H1 (cell line): ENCODE results near the gene LAPTM4A. TPM values are rescaled to one million over a fixed set of nuclear protein-coding genes. Genes with fewer than 3 reads are reported as not detected.

Source experiments
- CTCF ChIA-PET: fragments of 300-600 bp; sonication (Branson Sonifier 250); formaldehyde crosslinking; loops from one replicate; lab custom pipeline; 2021; ENCODE audit not compliant: partially characterized antibody; lab: Charles Lee
- POLR2A ChIA-PET: fragments of 300-600 bp; sonication (Branson Sonifier 250); formaldehyde crosslinking; loops from one replicate; lab custom pipeline; 2021; ENCODE audit warnings: inconsistent platforms; ENCODE audit not compliant: partially characterized antibody; lab: Charles Lee
- DNase-seq, 2 experiments: peaks; one replicate each; pipeline versions ENCODE4 v3.0.0 to v3.0.0-alpha.2; 2010 to 2022; ENCODE audit warnings: low spot score in 2 of 2, low read depth in 1 of 2, mixed read lengths in 1 of 2
- FAIRE-seq: peaks from 2 replicates; lab custom pipeline; 2011; peaks lifted over from hg19 to GRCh38; lab: Jason Lieb, UNC
- H2AFZ ChIP-seq: 2 replicates; pipeline ENCODE4 v1.8.1; 2012; ENCODE audit warnings: low read length, inconsistent platforms
- H2AK5ac ChIP-seq: 2 replicates; pipeline ENCODE4 v1.6.1; 2013; ENCODE audit warnings: low read depth, low read length
- H2BK120ac ChIP-seq: replicated peaks from 2 replicates; pipeline ENCODE3; 2013; ENCODE audit warnings: low read depth, low read length, inconsistent platforms
- H2BK12ac ChIP-seq: 2 replicates; pipeline ENCODE4 v1.6.1; 2013; ENCODE audit warnings: low read depth, low read length
- H2BK15ac ChIP-seq: 2 replicates; pipeline ENCODE4 v1.6.1; 2013; ENCODE audit warnings: low read length
- H2BK20ac ChIP-seq: 2 replicates; pipeline ENCODE4 v1.6.1; 2013; ENCODE audit warnings: low read length
- H2BK5ac ChIP-seq: 2 replicates; pipeline ENCODE4 v1.6.1; 2013; ENCODE audit warnings: low read depth, low read length
- H3K14ac ChIP-seq: 2 replicates; pipeline ENCODE4 v1.6.1; 2013; ENCODE audit warnings: inconsistent platforms; ENCODE audit not compliant: insufficient read length
- H3K18ac ChIP-seq: 2 replicates; pipeline ENCODE4 v1.6.1; 2013; ENCODE audit warnings: low read length; ENCODE audit errors: extremely low read depth
- H3K23ac ChIP-seq: 2 replicates; pipeline ENCODE4 v1.6.1; 2013; ENCODE audit warnings: inconsistent platforms; ENCODE audit not compliant: insufficient read length
- H3K23me2 ChIP-seq: 2 replicates; pipeline ENCODE4 v1.6.1; 2013; ENCODE audit warnings: low read depth, low read length
- H3K27ac ChIP-seq: 2 replicates; pipeline ENCODE4 v1.6.1; 2011; ENCODE audit warnings: low read depth, low read length, inconsistent platforms
- H3K27me3 ChIP-seq, 4 experiments: replicated peaks in 1 of 4; 1 replicate in 1 of 4; 2 replicates in 3 of 4; pipeline versions ENCODE4 v1.6.1 to v1.8.1; 2011 to 2013; ENCODE audit warnings: low read length in 3 of 4, mild to moderate bottlenecking in 3 of 4, inconsistent platforms in 2 of 4, mixed read lengths in 2 of 4, moderate library complexity in 1 of 4; ENCODE audit not compliant: control insufficient read depth in 3 of 4, insufficient read depth in 3 of 4; ENCODE audit errors: extremely low read depth in 1 of 4
- H3K36me3 ChIP-seq, 4 experiments: 2 replicates each; pipeline versions ENCODE4 v1.6.1 to v1.8.1; 2011 to 2013; ENCODE audit warnings: mild to moderate bottlenecking in 4 of 4, low read length in 3 of 4, moderate library complexity in 2 of 4, control low read depth in 1 of 4, inconsistent platforms in 1 of 4; ENCODE audit not compliant: insufficient read depth in 4 of 4, control insufficient read depth in 2 of 4
- H3K4ac ChIP-seq: replicated peaks from 2 replicates; pipeline ENCODE3; 2013; ENCODE audit warnings: low read length, low read depth, mixed read lengths, inconsistent platforms; ENCODE audit not compliant: insufficient read length
- H3K4me1 ChIP-seq, 4 experiments: replicated peaks in 1 of 4; 1 replicate in 1 of 4; 2 replicates in 3 of 4; pipeline versions ENCODE4 v1.6.1 to v1.8.1; 2011 to 2013; ENCODE audit warnings: low read length in 3 of 4, inconsistent platforms in 2 of 4, mixed read lengths in 1 of 4; ENCODE audit not compliant: insufficient read depth in 4 of 4, control insufficient read depth in 3 of 4
- H3K4me2 ChIP-seq, 2 experiments: 2 replicates each; pipeline versions ENCODE4 v1.6.1 to v1.8.1; 2011 to 2013; ENCODE audit warnings: low read depth in 2 of 2, low read length in 2 of 2, control low read depth in 1 of 2, inconsistent platforms in 1 of 2, mild to moderate bottlenecking in 1 of 2; ENCODE audit not compliant: insufficient read depth in 1 of 2
- H3K4me3 ChIP-seq, 4 experiments: fragments of 200-600, 300-600 bp in 1 of 4; sonication (generic), shearing (Covaris generic), sonication (Bioruptor Twin) in 1 of 4; 2 replicates each; pipeline versions ENCODE4 v1.5.1 to v1.8.1; 2011 to 2016; ENCODE audit warnings: low read length in 4 of 4, low read depth in 3 of 4, control low read depth in 2 of 4, inconsistent platforms in 2 of 4, mild to moderate bottlenecking in 2 of 4, mixed read lengths in 1 of 4, moderate library complexity in 1 of 4; ENCODE audit not compliant: insufficient read depth in 2 of 4; ENCODE audit errors: extremely low read depth in 1 of 4
- H3K56ac ChIP-seq: replicated peaks from 2 replicates; pipeline ENCODE3; 2013; ENCODE audit warnings: low read depth, mild to moderate bottlenecking, mixed read lengths, low read length, inconsistent platforms; ENCODE audit not compliant: insufficient read length
- H3K79me1 ChIP-seq: 2 replicates; pipeline ENCODE4 v1.6.1; 2013; ENCODE audit warnings: low read depth, low read length, control low read depth
- H3K79me2 ChIP-seq, 2 experiments: 2 replicates each; pipeline versions ENCODE4 v1.6.1 to v1.8.1; 2012 to 2013; ENCODE audit warnings: low read length in 2 of 2, mild to moderate bottlenecking in 2 of 2, inconsistent platforms in 1 of 2; ENCODE audit not compliant: insufficient read depth in 2 of 2, control insufficient read depth in 1 of 2
- H3K9ac ChIP-seq, 4 experiments: replicated peaks in 1 of 4; 1 replicate in 1 of 4; 2 replicates in 3 of 4; pipeline versions ENCODE4 v1.6.1 to v1.8.1; 2011 to 2013; ENCODE audit warnings: low read depth in 3 of 4, low read length in 3 of 4, control low read depth in 2 of 4, mild to moderate bottlenecking in 2 of 4, moderate library complexity in 2 of 4, inconsistent platforms in 1 of 4; ENCODE audit errors: extremely low read depth in 1 of 4
- H3K9me3 ChIP-seq, 2 experiments: 2 replicates each; pipeline versions ENCODE4 v1.6.1 to v1.8.1; 2012 to 2013; ENCODE audit warnings: mild to moderate bottlenecking in 2 of 2, moderate library complexity in 2 of 2, control low read depth in 1 of 2, inconsistent platforms in 1 of 2, low read depth in 1 of 2, low read length in 1 of 2, mixed read lengths in 1 of 2; ENCODE audit not compliant: insufficient read depth in 2 of 2
- H4K20me1 ChIP-seq, 2 experiments: replicated peaks in 1 of 2; 2 replicates each; pipeline versions ENCODE3 to v1.8.1; 2011 to 2013; ENCODE audit warnings: inconsistent platforms in 2 of 2, low read length in 2 of 2, mild to moderate bottlenecking in 1 of 2; ENCODE audit not compliant: insufficient read depth in 2 of 2, control insufficient read depth in 1 of 2
- H4K5ac ChIP-seq: 2 replicates; pipeline ENCODE4 v1.6.1; 2013; ENCODE audit warnings: low read length, low read depth, mixed read lengths, inconsistent platforms; ENCODE audit not compliant: insufficient read length
- H4K8ac ChIP-seq: 2 replicates; pipeline ENCODE4 v1.8.0; 2013; ENCODE audit warnings: mild to moderate bottlenecking, moderate library complexity, low read length, inconsistent platforms; ENCODE audit not compliant: insufficient read depth; ENCODE audit errors: extremely low read depth
- H4K91ac ChIP-seq: replicated peaks from 2 replicates; pipeline ENCODE3; 2013; ENCODE audit warnings: low read length, mixed read lengths, inconsistent platforms; ENCODE audit not compliant: insufficient read length
- EGR1 ChIP-seq: IDR thresholded peaks from 2 replicates; pipeline ENCODE4 v1.6.1; 2011; ENCODE audit warnings: low read depth, low read length, borderline replicate concordance
- SIX5 ChIP-seq: IDR thresholded peaks from 2 replicates; pipeline ENCODE4 v1.6.1; 2011; ENCODE audit warnings: mild to moderate bottlenecking, low read depth, low read length
- WGBS, 2 experiments: shearing (Covaris generic) in 1 of 2; methylation state at CpG; one replicate each; pipeline versions ENCODE4 v1.1.6 to v1.1.7; 2013 to 2015; ENCODE audit warnings: low lambda C conversion rate in 2 of 2, mixed read lengths in 2 of 2, inconsistent platforms in 1 of 2, low coverage in 1 of 2, missing lambda C conversion rate in 1 of 2; ENCODE audit not compliant: insufficient replicate concordance in 2 of 2, insufficient coverage in 1 of 2, insufficient read length in 1 of 2; ENCODE audit errors: extremely low coverage in 1 of 2, missing lambda C conversion rate in 1 of 2; 5-methylcytosine and 5-hydroxymethylcytosine counted together
- polyA plus RNA-seq, 7 experiments: library from polyadenylated mRNA; depleted of rRNA in 3 of 7; stranded (reverse) in 5 of 7; unstranded in 2 of 7; fragments of >200 nt in 5 of 7; fragments of 200-250 nt in 2 of 7; gene quantifications; 1 replicate in 5 of 7; 2 replicates in 1 of 7; 4 replicates in 1 of 7; pipeline versions ENCODE4 v1.2.1 to v1.2.3, GENCODE V29; 2011 to 2013; ENCODE audit warnings: missing spikeins in 2 of 7, mixed read lengths in 2 of 7
- total RNA-seq: library from RNA; stranded (reverse); fragmentation: NEBNext Ultra II Directional; extraction: Animal tissue kit (Norgen Biotek cat#: 25700); gene quantifications from 2 replicates; pipeline ENCODE4 v1.2.1, GENCODE V29; 2021

The LAPTM4A gene
- total and polyA plus RNA-seq, 2 of the 8 experiments (the other 6 are each of a cell fraction or from before 2014, with no cell fraction given): 193 to 419 TPM

DNA sequence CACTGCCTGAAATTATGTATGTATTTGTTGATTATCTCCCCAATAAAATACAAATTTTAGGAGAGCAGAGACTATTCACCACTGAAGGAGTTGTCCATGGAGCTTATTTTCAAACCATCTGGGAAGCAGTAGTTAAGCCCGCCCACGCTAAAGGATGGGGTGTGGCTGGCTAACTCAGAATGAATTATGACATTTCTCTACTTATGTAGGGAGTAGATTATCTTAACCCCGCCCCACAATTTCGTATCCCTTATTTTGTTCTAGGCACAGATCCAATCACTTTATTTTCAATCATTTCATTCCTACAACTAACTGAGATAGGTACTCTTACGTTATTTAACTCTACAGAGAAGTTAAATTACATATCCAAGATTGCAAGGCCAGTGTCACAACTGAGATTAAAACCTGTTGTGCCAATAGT, 1.4 kb upstream of the LAPTM4A start:
- Histone ChIP-seq H2BK12ac (no peak overlapping the region), H3K9ac (no peak overlapping the region), H3K79me2 (peaks cover 12 to 32% of the 10 kb centered on the region in 2 experiments; a peak in 3 of 4 replicates), H3K18ac (no peak overlapping the region), H3K23ac (no peak overlapping the region), H3K4ac (no peak overlapping the region), H3K79me1 (peaks cover 4% of the 10 kb centered on the region; the same call in 1 of the 2 replicates), H2BK15ac (no peak overlapping the region), H2AK5ac (no peak overlapping the region), H3K14ac (no peak overlapping the region), H3K9me3 (no peaks in the 10 kb centered on the region), H3K36me3 (no peaks in the 10 kb centered on the region; a peak in 1 of 8 replicates), H4K20me1 (peaks cover 1 to 5% of the 10 kb centered on the region in 2 experiments), H3K27ac (no peak overlapping the region; the same call in 1 of the 2 replicates), H3K4me1 (peaks cover 0 to 5% (median 0%) of the 10 kb centered on the region in 4 experiments; a peak in 3 of 7 replicates), H2BK120ac (no peak overlapping the region), H3K4me3 (peak overlapping the region; percentile 85 to 88 (median 86)), H4K8ac (no peak overlapping the region), H2BK20ac (no peak overlapping the region), H2BK5ac (no peak overlapping the region), H3K23me2 (peaks cover 10% of the 10 kb centered on the region), H3K56ac (no peak overlapping the region), H4K5ac (no peak overlapping the region), H3K27me3 (no peaks in the 10 kb centered on the region), H2AFZ (no peak overlapping the region), H3K4me2 (peak overlapping the region; percentile 76 to 99), H4K91ac (no peak overlapping the region)
- ChIA-PET POLR2A (interaction anchor here (0.7 to 2.3 kb wide), 8 partner anchors 9 to 41 kb away, joined by 3 to 12 read pairs (median 4); no protein-coding TSS in a partner anchor), CTCF (interaction anchor here (0.7 to 7.5 kb wide), 4 partner anchors 37 to 53 kb away, joined by 3 to 57 read pairs (median 10); no protein-coding TSS in a partner anchor)
- FAIRE-seq: no peak
- peak; percentile 71; the same call in 1 of the 2 replicates for TF ChIP-seq EGR1
- no peak for TF ChIP-seq SIX5
- no peak for DNase-seq
- 41% methylated on average over 5 of the region's 5 CpGs; no CpG with 5 or more reads in 1 of the 2 experiments for WGBS, 2 experiments
